ENCODE measurements around the gene PEPD.

The PEPD gene

GRCh38 chr19:33348301-33349010 lies 173.1 kb downstream of the PEPD start:
- TF ChIP-seq REST (IDR thresholded peaks at IDR 0.05; ENCODE audit: insufficient read depth in 1 of 2, low read depth in 2 of 2, low read length in 2 of 2) (peak; percentile 57 to 85; a peak in 3 of 4 replicates), POLR2AphosphoS5 (IDR thresholded peaks at IDR 0.05; ENCODE audit: low read depth, low read length) (no peak), FOXP2 (optimal IDR thresholded peaks at IDR 0.05; ENCODE audit: borderline replicate concordance, extremely low read depth, extremely low read length, insufficient read depth) (no peak)

GRCh38 chr19:33347300-33347699 lies 174.3 kb downstream of the PEPD start:
- no peak for TF ChIP-seq SIN3A (IDR thresholded peaks at IDR 0.05; ENCODE audit: borderline replicate concordance, insufficient read depth, low read length)

GRCh38 chr19:33346665-33347064 lies 174.9 kb downstream of the PEPD start:
- TF ChIP-seq FOXP2 (optimal IDR thresholded peaks at IDR 0.05; ENCODE audit: borderline replicate concordance, extremely low read depth, extremely low read length, insufficient read depth) = no peak
- no peak for TF ChIP-seq TAF1 (IDR thresholded peaks at IDR 0.05; ENCODE audit: borderline replicate concordance, insufficient read depth, low read length)
- TF ChIP-seq REST (IDR thresholded peaks at IDR 0.05; ENCODE audit: insufficient read depth in 1 of 2, low read depth in 2 of 2, low read length in 2 of 2) = no peak
- no peak for TF ChIP-seq SIN3A (IDR thresholded peaks at IDR 0.05; ENCODE audit: borderline replicate concordance, insufficient read depth, low read length)
- no peak for TF ChIP-seq POLR2AphosphoS5 (IDR thresholded peaks at IDR 0.05; ENCODE audit: low read depth, low read length)

- no peak for TF ChIP-seq REST (IDR thresholded peaks at IDR 0.05; ENCODE audit: insufficient read depth in 1 of 2, low read depth in 2 of 2, low read length in 2 of 2)
These were observed 176.4 kb downstream of the PEPD start for GRCh38 chr19:33345163-33345562.

- TF ChIP-seq REST (IDR thresholded peaks at IDR 0.05; ENCODE audit: insufficient read depth in 1 of 2, low read depth in 2 of 2, low read length in 2 of 2) (no peak), FOXP2 (optimal IDR thresholded peaks at IDR 0.05; ENCODE audit: borderline replicate concordance, extremely low read depth, extremely low read length, insufficient read depth) (no peak), SIN3A (IDR thresholded peaks at IDR 0.05; ENCODE audit: borderline replicate concordance, insufficient read depth, low read length) (no peak), TAF1 (IDR thresholded peaks at IDR 0.05; ENCODE audit: borderline replicate concordance, insufficient read depth, low read length) (no peak), POLR2AphosphoS5 (IDR thresholded peaks at IDR 0.05; ENCODE audit: low read depth, low read length) (no peak)
These were observed 177.0 kb downstream of the PEPD start for GRCh38 chr19:33344573-33344925.

Data from PFSK-1 (cell line).